NB4 (cell line): ENCODE data around the gene KCNH4.

Source experiments
- CTCF ChIP-seq: IDR thresholded peaks from one replicate; pipeline ENCODE4 v1.5.1; 2012; ENCODE audit warnings: low read depth, low read length
- MAX ChIP-seq: IDR thresholded peaks from 2 replicates; pipeline ENCODE4 v1.6.1; 2011; ENCODE audit warnings: low read depth, low read length
- MYC ChIP-seq: IDR thresholded peaks from 2 replicates; pipeline ENCODE4 v1.6.1; 2011; ENCODE audit warnings: low read depth, low read length
- POLR2A ChIP-seq: IDR thresholded peaks from 2 replicates; pipeline ENCODE4 v1.6.1; 2011; ENCODE audit warnings: mild to moderate bottlenecking; ENCODE audit not compliant: insufficient read length; ENCODE audit errors: extremely low read depth

GRCh38 chr17:42114118-42114517 is 66.8 kb downstream of the KCNH4 start:
- TF ChIP-seq CTCF (no peak), POLR2A (no peak), MAX (no peak), MYC (no peak)
